ENCODE results near the gene RELN.

The RELN gene

GRCh38 chr7:103833401-103833800, 156.1 kb downstream of the RELN start:
- no peak for ATAC-seq
- TF ChIP-seq ZNF70 (CRISPR knock-in tag; IDR thresholded peaks at IDR 0.05) = no peak
- no peak for TF ChIP-seq OSR1 (CRISPR knock-in tag; IDR thresholded peaks at IDR 0.05)
- TF ChIP-seq SNAI2 (CRISPR knock-in tag; IDR thresholded peaks at IDR 0.05) = no peak
- no peak for TF ChIP-seq ZFP30 (CRISPR knock-in tag; IDR thresholded peaks at IDR 0.05)
- no peak for TF ChIP-seq PPARA (CRISPR knock-in tag; IDR thresholded peaks at IDR 0.05; ENCODE audit: borderline replicate concordance)
- no peak for TF ChIP-seq TCF4 (CRISPR knock-in tag; IDR thresholded peaks at IDR 0.05; ENCODE audit: borderline replicate concordance)
- no peak for TF ChIP-seq ZNF8 (CRISPR knock-in tag; IDR thresholded peaks at IDR 0.05)
- TF ChIP-seq CREB5 (CRISPR knock-in tag; IDR thresholded peaks at IDR 0.05; ENCODE audit: low read depth) = no peak
- TF ChIP-seq CSDC2 (CRISPR knock-in tag; IDR thresholded peaks at IDR 0.05) = no peak
- no peak for TF ChIP-seq TOX (CRISPR knock-in tag; IDR thresholded peaks at IDR 0.05; ENCODE audit: borderline replicate concordance)
- no peak for TF ChIP-seq POU6F1 (CRISPR knock-in tag; IDR thresholded peaks at IDR 0.05; ENCODE audit: borderline replicate concordance, low read depth)
- no peak for TF ChIP-seq CSRNP3 (CRISPR knock-in tag; IDR thresholded peaks at IDR 0.05)
- no peak for TF ChIP-seq TSHZ2 (CRISPR knock-in tag; IDR thresholded peaks at IDR 0.05)

- ATAC-seq = no peak
- TF ChIP-seq TCF4 (CRISPR knock-in tag; IDR thresholded peaks at IDR 0.05; ENCODE audit: borderline replicate concordance) (no peak), ESRRG (CRISPR knock-in tag; IDR thresholded peaks at IDR 0.05) (no peak), CSDC2 (CRISPR knock-in tag; IDR thresholded peaks at IDR 0.05) (no peak), ZNF565 (CRISPR knock-in tag; conservative IDR thresholded peaks at IDR 0.05; ENCODE audit: low read depth) (no peak), POU6F1 (CRISPR knock-in tag; IDR thresholded peaks at IDR 0.05; ENCODE audit: borderline replicate concordance, low read depth) (no peak), ZNF8 (CRISPR knock-in tag; IDR thresholded peaks at IDR 0.05) (no peak), ZC3H10 (CRISPR knock-in tag; IDR thresholded peaks at IDR 0.05) (no peak), OSR1 (CRISPR knock-in tag; IDR thresholded peaks at IDR 0.05) (no peak), ZFP3 (CRISPR knock-in tag; IDR thresholded peaks at IDR 0.05) (no peak), TSHZ2 (CRISPR knock-in tag; IDR thresholded peaks at IDR 0.05) (no peak)
Observed at GRCh38 chr7:103832438-103832837, 157.0 kb downstream of the RELN start.

GRCh38 chr7:103824251-103824650, 165.2 kb downstream of the RELN start:
- ATAC-seq = no peak
- TF ChIP-seq PATZ1 (CRISPR knock-in tag; IDR thresholded peaks at IDR 0.05; ENCODE audit: borderline replicate concordance) (no peak), ISL1 (CRISPR knock-in tag; IDR thresholded peaks at IDR 0.05) (no peak)

Measured in SK-N-SH treated with all-trans-retinoic acid at 6 μM for 48 hours (cell line).